Mucosa of descending colon (tissue), 3 donors: Measurements from ENCODE around the gene PROM1. TPM values are rescaled to one million over a fixed set of nuclear protein-coding genes. Genes with fewer than 3 reads are reported as not detected.

Experiments used
- ATAC-seq: fragments of 200-7000 bp; cut with Tn5 transposase; one replicate; pipeline ENCODE4 v1.9.1; 2020; ENCODE audit warnings: mild to moderate bottlenecking, moderate library complexity
- DNase-seq, 3 donors: peaks; one replicate each; pipeline ENCODE4 v3.0.0-alpha.2; 2020
- H3K36me3 ChIP-seq: fragments of 200-600 bp; one replicate; pipeline ENCODE4 v1.8.0; 2021; ENCODE audit warnings: low read depth, mild to moderate bottlenecking
- H3K4me1 ChIP-seq: fragments of 200-600 bp; one replicate; pipeline ENCODE4 v1.8.0; 2021; ENCODE audit warnings: low read depth, mild to moderate bottlenecking
- H3K4me3 ChIP-seq: fragments of 200-600 bp; one replicate; pipeline ENCODE4 v1.8.0; 2021; ENCODE audit warnings: mild to moderate bottlenecking
- H3K9me3 ChIP-seq: fragments of 200-600 bp; one replicate; pipeline ENCODE4 v1.8.0; 2021; ENCODE audit warnings: mild to moderate bottlenecking
- intact Hi-C, 2 donors: fragments of 100-400 bp; cut with DNase I in 1 of 2; cut with micrococcal nuclease in 1 of 2; formaldehyde crosslinking; loops; one replicate each; pipeline versions ENCODE4 v1.11.0 to v1.11.1; 2022; cut with DNase I, micrococcal nuclease
- total RNA-seq, 3 donors: library from RNA; stranded (reverse); fragmentation: NEBNext Ultra II Directional in 2 of 3; extraction: Animal tissue kit (Norgen Biotek cat#: 25700) in 2 of 3; gene quantifications; one replicate each; pipeline versions ENCODE4 v1.2.1 to v1.2.4, GENCODE V29; 2021 to 2023
- TF ChIP-seq, protein P1 (sequence below): fragments of 200-600 bp; IDR thresholded peaks from one replicate; pipeline ENCODE4 v1.8.0; 2022; ENCODE audit warnings: antibody characterized with exemption, mild to moderate bottlenecking
- donor health status: DM: no; HTN: no; CAD: no; lungs with moderate emphysema.
- donor health status: DM: no; HTN: no; CAD: no.
- donor health status: DM: no; HTN: yes; CAD: no.

Gene PROM1
- total RNA-seq, 3 donors from 2014 or later, result 52.0 to 136 (median 69.6) TPM

GRCh38 chr4:16090096-16090705 lies 6.4 kb upstream of the PROM1 start:
- intact Hi-C loops, result no loop called here
- peaks cover 7% of the 10 kb centered on the region for H3K4me1 ChIP-seq
- TF ChIP-seq, protein P1, sequence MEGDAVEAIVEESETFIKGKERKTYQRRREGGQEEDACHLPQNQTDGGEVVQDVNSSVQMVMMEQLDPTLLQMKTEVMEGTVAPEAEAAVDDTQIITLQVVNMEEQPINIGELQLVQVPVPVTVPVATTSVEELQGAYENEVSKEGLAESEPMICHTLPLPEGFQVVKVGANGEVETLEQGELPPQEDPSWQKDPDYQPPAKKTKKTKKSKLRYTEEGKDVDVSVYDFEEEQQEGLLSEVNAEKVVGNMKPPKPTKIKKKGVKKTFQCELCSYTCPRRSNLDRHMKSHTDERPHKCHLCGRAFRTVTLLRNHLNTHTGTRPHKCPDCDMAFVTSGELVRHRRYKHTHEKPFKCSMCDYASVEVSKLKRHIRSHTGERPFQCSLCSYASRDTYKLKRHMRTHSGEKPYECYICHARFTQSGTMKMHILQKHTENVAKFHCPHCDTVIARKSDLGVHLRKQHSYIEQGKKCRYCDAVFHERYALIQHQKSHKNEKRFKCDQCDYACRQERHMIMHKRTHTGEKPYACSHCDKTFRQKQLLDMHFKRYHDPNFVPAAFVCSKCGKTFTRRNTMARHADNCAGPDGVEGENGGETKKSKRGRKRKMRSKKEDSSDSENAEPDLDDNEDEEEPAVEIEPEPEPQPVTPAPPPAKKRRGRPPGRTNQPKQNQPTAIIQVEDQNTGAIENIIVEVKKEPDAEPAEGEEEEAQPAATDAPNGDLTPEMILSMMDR, result no peak

GRCh38 chr4:16089156-16089555 lies 5.3 kb upstream of the PROM1 start:
- intact Hi-C loops, result no loop called here
- TF ChIP-seq, protein P1, result no peak
- no peak for DNase-seq
- Histone ChIP-seq H3K4me1 (peaks cover 7% of the 10 kb centered on the region), H3K36me3 (no peaks in the 10 kb centered on the region), H3K9me3 (no peaks in the 10 kb centered on the region), H3K4me3 (no peak overlapping the region)
- peak; percentile 60 for ATAC-seq

More at GRCh38 chr4:16090096-16090705, 6.4 kb upstream of the PROM1 start:
- Histone ChIP-seq H3K4me3 (no peak overlapping the region), H3K9me3 (no peaks in the 10 kb centered on the region), H3K36me3 (no peaks in the 10 kb centered on the region)
- ATAC-seq (peak; percentile 15), DNase-seq (no peak)

DNA sequence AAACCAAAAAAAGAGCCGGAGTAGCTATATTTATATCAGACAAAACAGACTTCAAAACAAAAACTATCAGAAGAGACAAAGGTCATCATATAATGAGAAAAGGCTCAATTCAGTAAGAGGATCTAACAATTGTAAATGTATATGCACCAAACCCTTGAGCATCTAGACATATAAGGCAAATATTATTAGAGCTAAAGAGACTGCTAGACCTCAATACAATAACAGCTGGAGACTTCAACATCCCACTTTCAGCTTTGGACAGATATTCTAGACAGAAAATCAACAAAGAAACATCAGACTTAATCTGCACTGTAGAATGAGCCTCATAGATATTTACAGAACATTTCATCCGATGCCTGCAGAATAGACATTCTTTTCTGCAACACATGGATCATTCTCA lies 4.8 kb upstream of the PROM1 start:
- TF ChIP-seq, protein P1, result no peak
- ATAC-seq (no peak), DNase-seq (no peak)
- peaks cover 11% of the 10 kb centered on the region for H3K4me1 ChIP-seq
- intact Hi-C loops, result no loop called here
- H3K4me3 ChIP-seq, result no peak overlapping the region
- no peaks in the 10 kb centered on the region for H3K36me3 ChIP-seq
- no peaks in the 10 kb centered on the region for H3K9me3 ChIP-seq

GRCh38 chr4:16085822-16086221 lies 2.0 kb upstream of the PROM1 start:
- no peaks in the 10 kb centered on the region for H3K36me3 ChIP-seq
- intact Hi-C loops, result no loop called here
- H3K4me3 ChIP-seq, result no peak overlapping the region
- DNase-seq (no peak), ATAC-seq (no peak)
- H3K9me3 ChIP-seq, result no peaks in the 10 kb centered on the region
- H3K4me1 ChIP-seq, result peaks cover 21% of the 10 kb centered on the region
- TF ChIP-seq, protein P1, result no peak

- peak; percentile 65 for ATAC-seq
- H3K9me3 ChIP-seq, result no peaks in the 10 kb centered on the region
- intact Hi-C loops, result no loop called here
- H3K4me3 ChIP-seq, result peak overlapping the region; percentile 44
- TF ChIP-seq, protein P1, result no peak
- H3K36me3 ChIP-seq, result no peaks in the 10 kb centered on the region
- H3K4me1 ChIP-seq, result peaks cover 17% of the 10 kb centered on the region
- DNase-seq, result peak; percentile 50 to 69 (median 61)
These were observed 1.2 kb downstream of the PROM1 start for GRCh38 chr4:16082426-16083240.
